HG03575 (cell line): ENCODE data around the gene SEC61G.
A peak's percentile ranks its signal among the peaks of the same experiment; 100 is the strongest.

Experiments used
- ATAC-seq: cut with Tn5 transposase; IDR thresholded peaks from one replicate; pipeline ENCODE4 v1.9.1; 2021; ENCODE audit not compliant: unreplicated experiment, insufficient number of reproducible peaks, low FRiP score; ENCODE audit errors: extremely low read depth

Gene SEC61G

GRCh38 chr7:54758702-54759592 lies at the start of gene SEC61G:
Gene SEC61G (minus strand): TSS chr7:54759211. CDS start chr7:54757588, 1,623 bp downstream.
- peak; percentile 82 for ATAC-seq

- ATAC-seq, result no peak
Measured at GRCh38 chr7:54802841-54803240, 43.8 kb upstream of the SEC61G start.

- no peak for ATAC-seq
Measured at GRCh38 chr7:54802114-54802513, 43.1 kb upstream of the SEC61G start.

- ATAC-seq, result no peak
Measured at GRCh38 chr7:54799792-54800191, 40.8 kb upstream of the SEC61G start.

GRCh38 chr7:54798530-54798929 lies 39.5 kb upstream of the SEC61G start:
- ATAC-seq, result no peak

GRCh38 chr7:54796853-54797252 lies 37.8 kb upstream of the SEC61G start:
- no peak for ATAC-seq

GRCh38 chr7:54796150-54796549 lies 37.1 kb upstream of the SEC61G start:
- ATAC-seq, result no peak

GRCh38 chr7:54792383-54792782 lies 33.4 kb upstream of the SEC61G start:
- ATAC-seq, result no peak

- peak; percentile 78 for ATAC-seq
Measured at GRCh38 chr7:54788664-54789063, 29.7 kb upstream of the SEC61G start.

- no peak for ATAC-seq
Measured at GRCh38 chr7:54785261-54785660, 26.2 kb upstream of the SEC61G start.

GRCh38 chr7:54783952-54784351 lies 24.9 kb upstream of the SEC61G start:
- no peak for ATAC-seq

GRCh38 chr7:54782829-54783228 lies 23.8 kb upstream of the SEC61G start:
- no peak for ATAC-seq

GRCh38 chr7:54782314-54782713 lies 23.3 kb upstream of the SEC61G start:
- ATAC-seq, result no peak

- no peak for ATAC-seq
Measured at GRCh38 chr7:54781134-54781920, 22.3 kb upstream of the SEC61G start.

GRCh38 chr7:54780490-54780889 lies 21.5 kb upstream of the SEC61G start:
- ATAC-seq, result no peak

GRCh38 chr7:54778696-54779540 lies 19.9 kb upstream of the SEC61G start:
- no peak for ATAC-seq

- no peak for ATAC-seq
Measured at GRCh38 chr7:54778166-54778565, 19.2 kb upstream of the SEC61G start.

GRCh38 chr7:54774785-54775740 lies 16.1 kb upstream of the SEC61G start:
- ATAC-seq, result no peak
